ENCODE results near the gene HEPACAM2. TPM values are rescaled to one million over a fixed set of nuclear protein-coding genes. Genes with fewer than 3 reads are reported as not detected.

The HEPACAM2 gene
- total RNA-seq, 1 donor from 2014 or later, result not detected

DNA sequence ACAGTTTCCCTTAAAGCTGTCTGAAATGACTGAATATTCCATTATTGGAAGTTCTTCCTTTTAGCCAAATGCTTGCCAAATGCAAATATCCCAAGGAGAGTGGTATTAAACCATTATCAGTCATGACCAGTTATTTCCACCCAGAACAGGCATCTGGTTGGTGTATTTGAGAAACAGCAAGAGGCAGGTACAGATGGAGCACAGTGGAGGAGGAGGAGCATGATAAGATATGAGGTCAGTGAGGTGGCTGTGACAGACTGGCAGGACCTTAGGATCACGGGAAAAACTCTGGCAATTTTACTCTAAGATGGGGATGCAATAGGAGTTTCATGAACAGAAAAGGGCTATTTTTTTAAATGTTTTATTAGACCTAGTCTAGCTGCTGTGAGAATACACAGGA, 6.4 kb downstream of the HEPACAM2 start:
- no peaks in the 10 kb centered on the region for H3K36me3 Mint-ChIP-seq (ENCODE audit: low read depth)
- H3K27me3 Mint-ChIP-seq (ENCODE audit: low read depth), result peaks cover 43% of the 10 kb centered on the region

GRCh38 chr7:93218997-93219827, 7.1 kb downstream of the HEPACAM2 start:
- no peak for DNase-seq (ENCODE audit: low spot score)
- Mint-ChIP-seq H3K27me3 (ENCODE audit: low read depth) (peaks cover 43% of the 10 kb centered on the region), H3K4me3 (ENCODE audit: unreplicated experiment) (no peak overlapping the region), H3K4me1 (ENCODE audit: low read depth) (no peaks in the 10 kb centered on the region), H3K27ac (ENCODE audit: unreplicated experiment) (no peak overlapping the region), H3K36me3 (ENCODE audit: low read depth) (no peaks in the 10 kb centered on the region), H3K9me3 (ENCODE audit: low read depth) (no peaks in the 10 kb centered on the region)
- TF ChIP-seq, protein P1, sequence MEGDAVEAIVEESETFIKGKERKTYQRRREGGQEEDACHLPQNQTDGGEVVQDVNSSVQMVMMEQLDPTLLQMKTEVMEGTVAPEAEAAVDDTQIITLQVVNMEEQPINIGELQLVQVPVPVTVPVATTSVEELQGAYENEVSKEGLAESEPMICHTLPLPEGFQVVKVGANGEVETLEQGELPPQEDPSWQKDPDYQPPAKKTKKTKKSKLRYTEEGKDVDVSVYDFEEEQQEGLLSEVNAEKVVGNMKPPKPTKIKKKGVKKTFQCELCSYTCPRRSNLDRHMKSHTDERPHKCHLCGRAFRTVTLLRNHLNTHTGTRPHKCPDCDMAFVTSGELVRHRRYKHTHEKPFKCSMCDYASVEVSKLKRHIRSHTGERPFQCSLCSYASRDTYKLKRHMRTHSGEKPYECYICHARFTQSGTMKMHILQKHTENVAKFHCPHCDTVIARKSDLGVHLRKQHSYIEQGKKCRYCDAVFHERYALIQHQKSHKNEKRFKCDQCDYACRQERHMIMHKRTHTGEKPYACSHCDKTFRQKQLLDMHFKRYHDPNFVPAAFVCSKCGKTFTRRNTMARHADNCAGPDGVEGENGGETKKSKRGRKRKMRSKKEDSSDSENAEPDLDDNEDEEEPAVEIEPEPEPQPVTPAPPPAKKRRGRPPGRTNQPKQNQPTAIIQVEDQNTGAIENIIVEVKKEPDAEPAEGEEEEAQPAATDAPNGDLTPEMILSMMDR (IDR thresholded peaks at IDR 0.05), result no peak

More for the DNA sequence above, 6.4 kb downstream of the HEPACAM2 start:
- H3K27ac Mint-ChIP-seq (ENCODE audit: unreplicated experiment), result no peak overlapping the region
- no peak for DNase-seq (ENCODE audit: low spot score)
- H3K9me3 Mint-ChIP-seq (ENCODE audit: low read depth), result no peaks in the 10 kb centered on the region
- TF ChIP-seq, protein P1 (IDR thresholded peaks at IDR 0.05), result no peak
- no peaks in the 10 kb centered on the region for H3K4me1 Mint-ChIP-seq (ENCODE audit: low read depth)
- no peak overlapping the region for H3K4me3 Mint-ChIP-seq (ENCODE audit: unreplicated experiment)

GRCh38 chr7:93212881-93213280, 13.4 kb downstream of the HEPACAM2 start:
- no peak for DNase-seq (ENCODE audit: low spot score)
- H3K4me3 Mint-ChIP-seq (ENCODE audit: unreplicated experiment), result no peak overlapping the region
- peaks cover 5% of the 10 kb centered on the region for H3K4me1 Mint-ChIP-seq (ENCODE audit: low read depth)
- H3K9me3 Mint-ChIP-seq (ENCODE audit: low read depth), result no peaks in the 10 kb centered on the region
- H3K27me3 Mint-ChIP-seq (ENCODE audit: low read depth), result peaks cover 70% of the 10 kb centered on the region
- TF ChIP-seq, protein P1 (IDR thresholded peaks at IDR 0.05), result no peak
- no peaks in the 10 kb centered on the region for H3K36me3 Mint-ChIP-seq (ENCODE audit: low read depth)
- no peak overlapping the region for H3K27ac Mint-ChIP-seq (ENCODE audit: unreplicated experiment)

- H3K27me3 Mint-ChIP-seq (ENCODE audit: low read depth), result peaks cover 68% of the 10 kb centered on the region
Observed at GRCh38 chr7:93211228-93211818, 14.9 kb downstream of the HEPACAM2 start.

GRCh38 chr7:93205046-93205445, 21.2 kb downstream of the HEPACAM2 start:
- H3K27ac Mint-ChIP-seq (ENCODE audit: unreplicated experiment), result no peak overlapping the region
- TF ChIP-seq, protein P1 (IDR thresholded peaks at IDR 0.05), result no peak
- peaks cover 5% of the 10 kb centered on the region for H3K4me1 Mint-ChIP-seq (ENCODE audit: low read depth)
- H3K4me3 Mint-ChIP-seq (ENCODE audit: unreplicated experiment), result no peak overlapping the region
- no peak for DNase-seq (ENCODE audit: low spot score)
- H3K36me3 Mint-ChIP-seq (ENCODE audit: low read depth), result no peaks in the 10 kb centered on the region
- H3K27me3 Mint-ChIP-seq (ENCODE audit: low read depth), result peaks cover 65% of the 10 kb centered on the region
- H3K9me3 Mint-ChIP-seq (ENCODE audit: low read depth), result no peaks in the 10 kb centered on the region

More at GRCh38 chr7:93211228-93211818, 14.9 kb downstream of the HEPACAM2 start:
- TF ChIP-seq, protein P1 (IDR thresholded peaks at IDR 0.05), result no peak
- Mint-ChIP-seq H3K27ac (ENCODE audit: unreplicated experiment) (no peak overlapping the region), H3K36me3 (ENCODE audit: low read depth) (no peaks in the 10 kb centered on the region), H3K9me3 (ENCODE audit: low read depth) (no peaks in the 10 kb centered on the region), H3K4me3 (ENCODE audit: unreplicated experiment) (no peak overlapping the region), H3K4me1 (ENCODE audit: low read depth) (peaks cover 5% of the 10 kb centered on the region)
- no peak for DNase-seq (ENCODE audit: low spot score)
